Measurements from ENCODE around the gene ACTR5.

Gene ACTR5

GRCh38 chr20:38723017-38723847, 25.0 kb upstream of the ACTR5 start:
- peak; percentile 73 for DNase-seq (ENCODE audit: low spot score)
- no peak for TF ChIP-seq CTCF (IDR thresholded peaks at IDR 0.05; ENCODE audit: poor library complexity, severe bottlenecking)
- no peak; the same call in 2 of the 3 replicates for ATAC-seq (ENCODE audit: low read depth)
- no peaks in the 10 kb centered on the region for H3K36me3 ChIP-seq (ENCODE audit: low read depth)
- H3K27ac ChIP-seq (ENCODE audit: poor library complexity, severe bottlenecking), result no peak overlapping the region
- H3K9me3 ChIP-seq (ENCODE audit: severe bottlenecking), result no peaks in the 10 kb centered on the region
- peaks cover 100% of the 10 kb centered on the region for H3K27me3 ChIP-seq (ENCODE audit: insufficient read depth, poor library complexity, severe bottlenecking)
- H3K4me3 ChIP-seq (ENCODE audit: severe bottlenecking), result no peak overlapping the region
- no peaks in the 10 kb centered on the region for H3K4me1 ChIP-seq (ENCODE audit: insufficient read depth, poor library complexity, severe bottlenecking)

GRCh38 chr20:38723848-38724625, 24.2 kb upstream of the ACTR5 start, which contains the start of gene SLC32A1:
SLC32A1 (plus strand) TSS chr20:38724486; CDS start chr20:38724725, 239 bp downstream.
- H3K27me3 ChIP-seq (ENCODE audit: insufficient read depth, poor library complexity, severe bottlenecking), result peaks cover 100% of the 10 kb centered on the region
- no peak for TF ChIP-seq CTCF (IDR thresholded peaks at IDR 0.05; ENCODE audit: poor library complexity, severe bottlenecking)
- peak; percentile 85 for DNase-seq (ENCODE audit: low spot score)
- no peak within 1 kb of the TSS for H3K27ac ChIP-seq (ENCODE audit: poor library complexity, severe bottlenecking)
- ATAC-seq (ENCODE audit: low read depth), result 0 out of 3 replicates have a peak, but pooled peaks have one; percentile 6
- H3K4me3 ChIP-seq (ENCODE audit: severe bottlenecking), result no peak within 1 kb of the TSS
- H3K4me1 ChIP-seq (ENCODE audit: insufficient read depth, poor library complexity, severe bottlenecking), result no peaks in the 10 kb centered on the region
- H3K36me3 ChIP-seq (ENCODE audit: low read depth), result no peaks in the 10 kb centered on the region
- no peaks in the 10 kb centered on the region for H3K9me3 ChIP-seq (ENCODE audit: severe bottlenecking)

GRCh38 chr20:38724626-38725147, 23.6 kb upstream of the ACTR5 start:
- DNase-seq (ENCODE audit: low spot score), result no peak
- H3K27me3 ChIP-seq (ENCODE audit: insufficient read depth, poor library complexity, severe bottlenecking), result peaks cover 100% of the 10 kb centered on the region
- no peak overlapping the region for H3K4me3 ChIP-seq (ENCODE audit: severe bottlenecking)
- TF ChIP-seq CTCF (IDR thresholded peaks at IDR 0.05; ENCODE audit: poor library complexity, severe bottlenecking), result no peak
- no peaks in the 10 kb centered on the region for H3K36me3 ChIP-seq (ENCODE audit: low read depth)
- H3K27ac ChIP-seq (ENCODE audit: poor library complexity, severe bottlenecking), result no peak overlapping the region
- ATAC-seq (ENCODE audit: low read depth), result no peak
- no peaks in the 10 kb centered on the region for H3K4me1 ChIP-seq (ENCODE audit: insufficient read depth, poor library complexity, severe bottlenecking)
- no peaks in the 10 kb centered on the region for H3K9me3 ChIP-seq (ENCODE audit: severe bottlenecking)

- Histone ChIP-seq H3K4me1 (ENCODE audit: insufficient read depth, poor library complexity, severe bottlenecking) (no peaks in the 10 kb centered on the region), H3K9me3 (ENCODE audit: severe bottlenecking) (no peaks in the 10 kb centered on the region), H3K4me3 (ENCODE audit: severe bottlenecking) (no peak overlapping the region), H3K36me3 (ENCODE audit: low read depth) (no peaks in the 10 kb centered on the region), H3K27me3 (ENCODE audit: insufficient read depth, poor library complexity, severe bottlenecking) (peaks cover 100% of the 10 kb centered on the region), H3K27ac (ENCODE audit: poor library complexity, severe bottlenecking) (no peak overlapping the region)
- DNase-seq (ENCODE audit: low spot score), result peak; percentile 70
- TF ChIP-seq CTCF (IDR thresholded peaks at IDR 0.05; ENCODE audit: poor library complexity, severe bottlenecking), result no peak
- peak; percentile 2 for ATAC-seq (ENCODE audit: low read depth)
Measured at GRCh38 chr20:38725148-38725901, 22.9 kb upstream of the ACTR5 start.
